Stimulated activated CD8-positive, alpha-beta memory T cell treated with anti-CD3 and anti-CD28 coated beads, Interleukin-4, amount 100 ng/mL, for 24 hours (primary cell): ENCODE measurements around the gene DENND4A.
A peak's percentile ranks its signal among the peaks of the same experiment; 100 is the strongest.

ENCODE experiments used
- DNase-seq: peaks from one replicate; pipeline ENCODE4 v3.0.0-alpha.2; 2020; ENCODE audit warnings: low read depth

The DENND4A gene

GRCh38 chr15:65792138-65792987 lies at the start of gene DENND4A:
Gene DENND4A, minus strand, starts transcription at chr15:65792293. Its CDS starts 35,843 bp downstream, at chr15:65756450.
- peak; percentile 97 for DNase-seq

GRCh38 chr15:65841121-65841930 lies 49.2 kb upstream of the DENND4A start:
- DNase-seq: no peak

GRCh38 chr15:65839985-65840384 lies 47.9 kb upstream of the DENND4A start:
- DNase-seq: no peak

- no peak for DNase-seq
These were observed 47.3 kb upstream of the DENND4A start for GRCh38 chr15:65839354-65839901.

- no peak for DNase-seq
These were observed 45.5 kb upstream of the DENND4A start for GRCh38 chr15:65837301-65838294.

GRCh38 chr15:65836665-65837064 lies 44.6 kb upstream of the DENND4A start:
- DNase-seq: no peak

GRCh38 chr15:65835447-65835846 lies 43.4 kb upstream of the DENND4A start:
- DNase-seq: no peak

GRCh38 chr15:65834603-65835282 lies 42.6 kb upstream of the DENND4A start:
- no peak for DNase-seq

- peak; percentile 18 for DNase-seq
These were observed 41.6 kb upstream of the DENND4A start for GRCh38 chr15:65833501-65834205.

- DNase-seq: peak; percentile 25
These were observed 40.7 kb upstream of the DENND4A start for GRCh38 chr15:65832549-65833364.

- no peak for DNase-seq
These were observed 37.2 kb upstream of the DENND4A start for GRCh38 chr15:65829130-65829764.

- no peak for DNase-seq
These were observed 36.5 kb upstream of the DENND4A start for GRCh38 chr15:65828585-65828984.

- DNase-seq: no peak
These were observed 35.0 kb upstream of the DENND4A start for GRCh38 chr15:65827065-65827464.

GRCh38 chr15:65824941-65825544 lies 33.0 kb upstream of the DENND4A start:
- no peak for DNase-seq

- DNase-seq: no peak
These were observed 32.1 kb upstream of the DENND4A start for GRCh38 chr15:65824031-65824743.

- DNase-seq: no peak
These were observed 30.2 kb upstream of the DENND4A start for GRCh38 chr15:65822316-65822715.

- no peak for DNase-seq
These were observed 29.0 kb upstream of the DENND4A start for GRCh38 chr15:65821070-65821469.

GRCh38 chr15:65819563-65819960 lies 27.5 kb upstream of the DENND4A start:
- no peak for DNase-seq
